Middle frontal gyrus (tissue), 1 donor: ENCODE data around the gene NOL4L.

Experiments
- DNase-seq: peaks from one replicate; pipeline ENCODE4 v3.0.0-alpha.2; 2015; ENCODE audit warnings: low spot score; ENCODE audit errors: extremely low spot score

The NOL4L gene

GRCh38 chr20:32585011-32585585 is at the start of gene NOL4L:
Gene NOL4L (minus strand): TSS chr20:32585333. CDS start chr20:32584890, 443 bp downstream.
- no peak for DNase-seq

- no peak for DNase-seq
Measured at GRCh38 chr20:32634041-32634805, 49.1 kb upstream of the NOL4L start.

GRCh38 chr20:32632461-32633354 is 47.6 kb upstream of the NOL4L start:
- DNase-seq = no peak

- DNase-seq = no peak
Measured at GRCh38 chr20:32631933-32632460, 46.9 kb upstream of the NOL4L start.

- DNase-seq = no peak
Measured at GRCh38 chr20:32629813-32630212, 44.7 kb upstream of the NOL4L start.

- no peak for DNase-seq
Measured at GRCh38 chr20:32628960-32629530, 43.9 kb upstream of the NOL4L start.

GRCh38 chr20:32626859-32627636 is 41.9 kb upstream of the NOL4L start:
- DNase-seq = peak; percentile 8

- no peak for DNase-seq
Measured at GRCh38 chr20:32626407-32626806, 41.3 kb upstream of the NOL4L start.

GRCh38 chr20:32625996-32626395 is 40.9 kb upstream of the NOL4L start:
- DNase-seq = no peak

- no peak for DNase-seq
Measured at GRCh38 chr20:32624687-32625345, 39.7 kb upstream of the NOL4L start.

GRCh38 chr20:32623667-32624157 is 38.6 kb upstream of the NOL4L start:
- no peak for DNase-seq

GRCh38 chr20:32622585-32623468 is 37.7 kb upstream of the NOL4L start:
- DNase-seq = no peak

GRCh38 chr20:32621891-32622584 is 36.9 kb upstream of the NOL4L start:
- no peak for DNase-seq

- no peak for DNase-seq
Measured at GRCh38 chr20:32621071-32621890, 36.1 kb upstream of the NOL4L start.

GRCh38 chr20:32619586-32619985 is 34.5 kb upstream of the NOL4L start:
- DNase-seq = no peak

GRCh38 chr20:32614772-32615171 is 29.6 kb upstream of the NOL4L start:
- DNase-seq = no peak

- DNase-seq = no peak
Measured at GRCh38 chr20:32614303-32614702, 29.2 kb upstream of the NOL4L start.
